ENCODE data around the gene IMPDH2.

DNA sequence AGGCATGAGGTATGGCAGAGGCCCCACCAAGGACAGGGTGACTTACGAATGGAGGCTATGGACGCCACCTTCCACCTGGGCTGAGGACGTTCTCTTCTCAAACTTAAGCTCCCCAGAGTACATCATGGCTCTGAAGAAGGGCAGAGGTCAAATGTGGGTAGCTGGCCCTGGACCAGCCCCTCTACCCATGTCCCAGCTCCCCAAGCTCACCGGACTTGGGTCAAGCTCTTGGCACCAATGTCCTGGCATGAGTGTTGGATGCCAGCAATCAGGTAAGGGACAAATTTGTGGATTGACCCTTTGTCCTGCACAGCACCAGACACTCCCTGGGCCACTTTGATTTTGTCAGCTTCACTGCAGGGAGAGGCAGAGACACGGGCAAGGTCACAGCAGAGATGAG is 4.7 kb downstream of the IMPDH2 start:
- no peak for TF ChIP-seq EZH2 (IDR thresholded peaks at IDR 0.05; ENCODE audit: insufficient read depth, poor library complexity, severe bottlenecking)
- no peak for TF ChIP-seq EZH2phosphoT487 (IDR thresholded peaks at IDR 0.05; ENCODE audit: insufficient read depth, low read depth)
